Stimulated activated CD8-positive, alpha-beta memory T cell treated with anti-CD3 and anti-CD28 coated beads, Interleukin-4, amount 100 ng/mL, for 1 hour (primary cell): Measurements from ENCODE around the gene KRTAP5-8.
"Not testable (repeated sequence)": the region's sequence is repeated elsewhere in the genome, so short reads cannot be mapped to it uniquely, and the experiment has no call there.

Source experiments
- DNase-seq, 2 donors: peaks; one replicate each; pipeline ENCODE4 v3.0.0-alpha.2; 2020; ENCODE audit warnings: low read depth in 2 of 2, low spot score in 1 of 2

KRTAP5-8 gene

DNA sequence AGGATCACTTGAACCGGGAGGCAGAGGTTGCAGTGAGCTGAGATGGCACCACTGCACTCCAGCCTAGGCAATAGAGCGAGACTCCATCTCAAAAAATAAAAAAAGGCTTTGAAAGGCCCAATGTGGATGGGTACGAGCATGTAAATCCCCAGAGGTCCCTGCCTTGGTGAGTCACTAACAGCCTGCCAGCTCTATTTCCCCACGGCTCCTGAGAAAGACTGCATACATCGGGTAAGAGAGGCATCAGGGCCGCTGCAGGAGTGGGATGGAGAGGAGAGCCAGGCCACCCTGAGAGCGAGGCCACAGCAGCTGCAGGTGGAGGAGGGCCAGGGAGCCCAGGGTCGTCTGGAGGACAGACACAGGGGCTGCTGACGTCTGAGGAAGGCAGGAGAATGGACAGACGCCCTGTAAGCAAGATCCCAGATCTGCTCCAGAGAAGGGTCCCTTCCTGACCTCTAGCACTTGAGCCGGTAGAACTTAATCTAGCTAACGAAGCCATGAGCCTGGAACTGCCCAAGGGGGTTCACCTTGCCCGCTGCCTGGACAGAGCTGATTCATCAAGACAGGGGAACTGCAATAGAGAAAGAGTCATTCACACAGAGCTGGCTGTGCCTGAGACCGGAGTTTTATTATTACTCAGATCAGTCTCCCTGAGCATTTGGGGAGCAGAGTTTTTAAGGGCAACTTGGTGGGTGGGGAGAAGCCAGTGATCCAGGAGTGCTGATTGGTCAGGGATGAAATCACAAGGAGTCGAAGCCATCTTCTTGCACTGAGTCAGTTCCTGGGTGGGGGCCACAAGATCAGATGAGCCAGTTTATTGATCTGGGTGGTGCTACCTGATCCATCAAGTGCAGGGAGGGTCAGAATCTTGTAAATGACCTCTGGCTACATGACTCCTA lies 5.3 kb downstream of the KRTAP5-8 start:
- no peak for DNase-seq

DNA sequence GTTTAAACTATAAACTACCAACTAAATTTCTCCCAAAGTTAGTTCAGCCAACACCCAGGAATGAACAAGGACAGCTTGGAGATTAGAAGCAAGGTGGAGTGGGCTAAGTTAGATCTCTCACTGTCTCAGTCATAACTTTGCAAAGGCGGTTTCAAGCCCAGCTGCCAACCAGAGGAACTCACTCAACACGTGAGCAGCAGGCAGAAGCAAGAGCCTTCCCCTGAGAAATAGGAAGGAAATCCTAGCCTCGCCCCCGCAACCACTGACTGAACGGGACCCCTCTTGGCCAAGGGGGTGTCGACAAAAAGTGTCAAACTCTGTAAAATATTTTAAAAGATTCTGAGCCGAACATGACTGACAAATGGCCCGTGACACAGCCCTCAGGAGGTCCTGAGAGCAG lies 6.0 kb downstream of the KRTAP5-8 start:
- DNase-seq, result no peak

DNA sequence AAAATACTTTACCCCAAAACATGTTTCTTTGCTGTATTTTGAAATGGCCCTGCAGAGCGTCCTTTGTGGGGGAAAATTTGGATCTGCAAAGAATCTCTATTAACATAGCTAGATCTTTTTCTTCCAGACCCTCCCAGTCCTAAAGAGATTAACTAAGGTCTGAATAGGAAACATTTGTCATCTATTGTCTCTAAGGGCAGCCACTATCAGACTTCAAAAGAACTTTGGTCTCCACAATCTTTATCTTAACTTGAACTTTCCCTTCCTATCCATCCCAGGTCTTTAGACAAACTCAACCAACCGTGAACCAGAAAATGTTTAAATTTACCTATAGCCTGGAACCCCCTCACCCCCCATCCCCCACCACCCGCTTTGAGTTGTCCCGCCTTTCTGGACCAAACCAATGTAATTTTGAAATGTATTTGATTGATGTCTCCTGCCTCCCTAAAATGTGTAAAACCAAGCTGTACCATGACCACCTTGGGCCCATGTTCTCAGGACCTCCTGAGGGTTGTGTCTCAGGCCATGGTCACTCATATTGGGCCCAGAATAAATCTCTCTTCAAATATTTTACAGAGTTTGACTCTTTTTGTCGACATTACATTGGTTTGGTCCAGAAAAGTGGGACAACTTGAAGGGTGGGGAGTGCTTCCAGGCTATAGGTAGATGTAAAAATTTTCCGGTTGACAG lies 6.8 kb downstream of the KRTAP5-8 start:
- DNase-seq, result no peak

DNA sequence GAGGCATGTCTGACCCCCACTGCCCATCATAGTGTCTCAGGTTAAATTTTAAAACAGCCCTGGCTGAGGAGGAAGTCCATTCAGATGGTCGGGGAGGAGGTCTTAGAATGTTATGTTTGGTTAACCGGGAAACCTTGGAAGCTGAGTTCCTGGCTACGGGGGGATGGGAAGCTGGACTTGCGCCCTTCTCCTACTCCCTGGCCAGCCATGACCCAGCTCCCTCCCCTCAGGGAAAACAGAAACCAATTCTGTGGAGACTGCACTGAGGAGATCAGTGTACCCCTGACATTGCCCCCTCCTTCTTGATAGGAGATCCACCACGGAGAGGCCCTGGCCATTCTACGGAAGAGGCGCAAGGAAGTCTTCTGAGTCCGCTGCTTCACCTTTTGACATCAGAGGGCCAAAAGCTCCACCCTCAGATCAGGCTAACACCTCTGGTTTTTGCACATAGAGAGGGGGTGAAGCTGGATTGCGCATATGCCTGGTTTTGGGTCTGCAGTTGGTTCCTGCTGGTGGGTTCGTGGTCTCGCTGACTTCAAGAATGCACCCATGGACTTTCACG lies 7.7 kb downstream of the KRTAP5-8 start:
- no peak for DNase-seq

DNA sequence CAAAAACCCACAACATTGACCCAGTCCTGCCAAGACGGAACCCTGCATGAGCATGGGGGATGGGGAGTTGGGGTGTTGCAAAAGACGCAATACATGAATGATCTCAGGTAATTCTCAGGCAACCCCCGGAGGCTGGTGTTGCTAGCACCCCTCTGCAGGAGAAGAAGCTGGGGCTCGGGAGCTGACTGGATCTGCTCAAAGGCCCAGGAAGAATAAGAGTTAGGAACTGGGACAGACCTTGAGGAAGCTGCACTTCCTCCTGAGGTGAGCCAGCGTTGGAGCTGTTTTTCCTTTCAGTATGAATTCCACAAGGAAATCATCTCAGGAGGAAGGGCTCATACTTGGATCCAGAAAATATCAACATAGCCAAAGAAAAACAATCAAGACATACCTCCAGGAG lies 10.3 kb downstream of the KRTAP5-8 start, which contains the start of gene KRTAP5-9:
TSS of gene KRTAP5-9 (plus strand) at position 301 of the 400 bp plus-strand sequence. CDS start 238 bp downstream, outside the sequence.
- no peak for DNase-seq

DNA sequence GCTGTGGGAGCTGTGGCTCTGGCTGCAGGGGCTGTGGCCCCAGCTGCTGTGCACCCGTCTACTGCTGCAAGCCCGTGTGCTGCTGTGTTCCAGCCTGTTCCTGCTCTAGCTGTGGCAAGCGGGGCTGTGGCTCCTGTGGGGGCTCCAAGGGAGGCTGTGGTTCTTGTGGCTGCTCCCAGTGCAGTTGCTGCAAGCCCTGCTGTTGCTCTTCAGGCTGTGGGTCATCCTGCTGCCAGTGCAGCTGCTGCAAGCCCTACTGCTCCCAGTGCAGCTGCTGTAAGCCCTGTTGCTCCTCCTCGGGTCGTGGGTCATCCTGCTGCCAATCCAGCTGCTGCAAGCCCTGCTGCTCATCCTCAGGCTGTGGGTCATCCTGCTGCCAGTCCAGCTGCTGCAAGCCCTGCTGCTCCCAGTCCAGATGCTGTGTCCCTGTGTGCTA lies 10.9 kb downstream of the KRTAP5-8 start:
- no peak for DNase-seq

DNA sequence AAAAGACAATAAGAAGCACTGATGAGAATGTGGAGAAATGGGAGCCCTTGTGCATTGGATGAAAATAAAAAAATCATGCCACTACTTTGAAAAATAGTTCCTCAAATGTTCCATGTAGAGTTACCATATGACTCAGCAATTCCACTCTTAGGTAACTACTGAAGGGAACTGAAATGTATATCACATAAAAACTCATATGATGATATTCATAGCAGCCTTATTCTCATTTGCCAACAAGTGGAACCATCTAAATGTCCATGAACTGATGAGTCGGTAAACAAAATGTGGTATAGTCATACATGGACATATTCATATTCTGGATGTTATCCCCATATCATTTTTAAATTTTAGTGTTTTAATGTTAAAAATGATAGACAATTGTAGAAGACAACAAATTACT lies 13.9 kb downstream of the KRTAP5-8 start:
- no peak for DNase-seq

DNA sequence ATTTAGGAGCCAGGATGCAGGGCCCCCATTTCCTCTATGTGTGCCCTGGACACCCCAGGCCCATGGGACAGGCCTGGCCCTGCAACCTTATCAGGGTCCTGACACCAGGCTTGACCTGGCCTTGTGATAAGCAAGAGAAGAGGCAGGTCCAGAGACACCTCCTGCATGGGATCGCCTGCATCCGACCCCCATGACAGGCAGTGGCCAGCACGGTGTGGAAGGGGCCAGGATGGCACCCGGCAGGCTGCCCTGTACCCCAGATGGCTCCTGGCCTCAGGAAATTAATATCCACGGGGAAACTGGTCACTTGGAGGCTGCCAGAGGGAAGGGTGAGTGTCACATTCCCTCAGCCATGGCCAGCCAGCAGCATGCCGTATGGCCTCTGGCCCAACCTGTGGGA lies 17.2 kb downstream of the KRTAP5-8 start:
- DNase-seq, result no peak

DNA sequence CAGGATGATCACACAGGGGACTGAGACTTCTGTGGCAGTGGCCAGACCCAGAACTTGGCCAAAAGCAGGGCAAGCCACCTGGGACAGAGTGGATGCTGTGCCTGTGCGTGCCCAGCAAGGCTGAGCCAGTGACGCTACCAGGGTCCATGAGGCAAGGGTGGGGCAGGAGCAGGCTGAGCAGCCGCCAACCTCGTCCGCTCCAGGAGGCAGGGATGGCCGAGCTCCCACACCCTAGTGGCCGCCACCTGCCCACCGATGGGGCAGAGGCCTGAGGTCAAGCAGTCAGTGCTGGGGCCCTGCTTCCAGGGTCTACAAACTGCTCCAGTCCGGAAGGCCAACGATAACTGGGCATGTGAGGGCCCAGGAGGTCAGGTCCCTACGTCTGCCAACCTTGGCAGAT lies 17.7 kb downstream of the KRTAP5-8 start:
- no peak for DNase-seq

DNA sequence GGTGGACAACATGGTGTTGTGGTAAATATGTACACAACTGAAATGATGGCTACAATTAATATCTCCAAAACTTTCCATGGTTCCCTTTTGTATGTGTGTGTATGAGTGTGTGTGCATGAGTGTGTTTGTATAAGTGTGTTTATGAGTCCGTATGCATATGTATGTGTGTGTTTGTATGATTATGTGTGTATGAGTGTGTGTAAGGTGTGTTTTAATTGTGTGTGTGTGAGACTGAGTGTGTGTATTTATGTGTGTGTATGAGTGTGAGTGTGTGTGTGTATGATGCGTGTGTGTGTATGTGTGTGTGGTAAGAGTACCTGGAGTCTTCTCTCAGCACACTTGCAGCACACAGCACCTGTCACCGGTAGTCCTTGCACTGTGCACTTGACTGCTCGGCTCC lies 18.2 kb downstream of the KRTAP5-8 start:
- DNase-seq, result no peak

DNA sequence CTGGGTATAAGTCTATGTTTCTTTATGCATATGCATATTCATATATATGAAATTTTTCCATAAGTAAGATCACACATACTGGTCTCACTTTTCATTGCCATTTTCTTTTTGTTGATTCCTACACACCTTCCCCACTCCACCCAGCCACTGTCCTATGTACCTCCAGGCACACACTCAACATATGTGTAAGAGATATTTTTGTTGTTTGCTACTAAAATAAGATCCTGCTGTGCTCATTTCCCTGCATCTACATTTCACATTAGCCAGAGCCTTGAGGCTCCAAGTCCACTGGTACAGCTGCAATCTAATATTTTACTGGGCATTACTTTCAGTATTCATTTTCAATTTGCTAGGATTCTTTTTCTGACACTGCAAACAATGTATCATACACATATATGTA lies 19.4 kb downstream of the KRTAP5-8 start:
- no peak for DNase-seq

DNA sequence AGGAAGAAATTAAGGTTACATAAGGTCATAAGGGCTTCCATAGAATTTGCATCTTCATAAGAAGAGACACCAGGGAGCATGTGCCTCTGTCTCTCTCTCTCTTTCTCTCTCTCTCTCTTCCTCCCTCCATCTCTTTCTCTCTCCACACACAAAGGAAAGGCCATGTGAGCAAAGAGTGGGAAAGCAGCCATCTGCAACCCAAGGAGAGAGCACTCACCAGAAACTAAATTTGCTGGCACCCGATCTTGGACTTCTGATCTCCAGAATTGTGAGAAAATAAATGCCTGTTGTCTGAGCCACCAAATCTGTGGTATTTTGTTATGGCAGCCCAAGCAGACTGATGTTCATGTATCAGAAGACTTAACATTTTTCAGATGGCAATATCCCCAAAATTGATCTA lies 21.2 kb downstream of the KRTAP5-8 start:
- no peak for DNase-seq

DNA sequence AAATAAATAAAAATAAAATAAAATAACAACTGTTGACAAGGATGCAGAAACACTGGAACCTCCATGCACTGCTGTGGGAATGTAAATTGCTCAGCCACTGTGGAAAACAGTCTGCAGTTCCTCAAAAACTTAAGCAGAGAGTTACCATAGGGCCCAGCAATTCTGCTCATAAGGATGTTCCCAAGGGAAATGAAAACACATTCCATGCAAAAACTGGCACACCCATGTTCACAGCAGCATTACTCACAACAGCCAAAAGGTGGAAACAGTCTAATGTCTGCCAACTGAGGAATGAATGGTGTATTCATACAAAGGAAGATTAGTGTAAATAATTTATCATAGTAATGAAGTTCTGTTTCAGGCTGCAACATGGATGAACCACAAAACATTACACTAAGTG lies 24.3 kb downstream of the KRTAP5-8 start:
- no peak for DNase-seq

DNA sequence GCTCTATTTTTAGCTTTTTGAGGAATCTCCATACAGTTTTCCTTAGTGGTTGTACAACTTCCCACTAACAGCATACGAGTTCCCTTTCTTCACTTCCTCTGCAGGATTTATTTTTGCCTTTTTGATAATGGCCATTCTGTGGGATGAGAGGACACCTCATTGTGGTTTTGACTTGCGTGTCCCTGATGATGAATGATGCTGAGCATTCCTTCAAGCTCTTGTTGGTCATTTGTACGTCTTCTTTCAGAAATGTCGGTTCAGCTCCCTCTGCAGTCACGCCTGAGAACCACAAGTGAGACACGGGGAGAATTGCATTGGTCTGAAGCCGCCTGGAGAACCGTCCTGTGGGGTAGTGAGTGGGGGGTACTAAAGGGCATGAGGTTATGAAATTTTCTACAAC lies 25.6 kb downstream of the KRTAP5-8 start:
- no peak for DNase-seq

DNA sequence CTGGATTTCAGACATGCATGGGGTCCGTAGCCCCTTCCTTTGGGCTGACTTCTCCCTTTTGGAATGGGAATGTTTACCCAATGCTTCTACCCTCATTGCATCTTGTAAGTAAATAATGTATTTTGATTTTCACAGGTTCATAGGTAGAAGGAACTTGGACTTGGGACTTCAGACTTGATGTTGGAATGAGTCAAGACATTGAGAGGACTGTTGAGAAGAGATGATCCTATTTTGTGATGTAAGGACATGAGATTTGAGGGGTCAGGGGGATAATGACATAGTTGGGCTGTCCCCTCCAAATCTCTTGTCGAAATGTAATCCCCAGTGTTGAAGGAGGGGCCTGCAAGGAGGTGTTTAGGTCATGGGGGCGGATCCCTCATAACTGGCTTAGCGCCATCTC lies 26.6 kb downstream of the KRTAP5-8 start:
- no peak for DNase-seq

DNA sequence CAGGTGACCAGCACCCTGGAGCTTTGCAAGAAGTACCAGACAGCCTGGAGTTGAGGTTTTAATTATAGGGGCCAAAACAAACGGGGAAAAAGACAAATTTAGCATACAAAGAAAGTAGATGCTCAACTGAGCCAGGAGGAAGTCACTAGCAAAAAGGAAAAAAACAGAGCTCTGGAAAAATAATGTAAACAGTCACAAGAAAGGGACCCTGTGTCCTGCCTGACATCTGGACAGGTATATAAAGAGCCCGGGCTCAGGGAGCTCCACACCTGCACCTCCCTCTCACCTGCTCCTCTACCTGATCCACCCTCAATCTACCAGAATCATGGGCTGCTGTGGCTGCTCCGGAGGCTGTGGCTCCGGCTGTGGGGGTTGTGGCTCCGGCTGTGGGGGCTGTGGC lies 27.4 kb downstream of the KRTAP5-8 start, which contains the start of gene KRTAP5-10:
TSS of gene KRTAP5-10 (plus strand) at position 301 of the 400 bp plus-strand sequence. CDS start at position 326, 25 bp downstream.
- DNase-seq, result no peak

DNA sequence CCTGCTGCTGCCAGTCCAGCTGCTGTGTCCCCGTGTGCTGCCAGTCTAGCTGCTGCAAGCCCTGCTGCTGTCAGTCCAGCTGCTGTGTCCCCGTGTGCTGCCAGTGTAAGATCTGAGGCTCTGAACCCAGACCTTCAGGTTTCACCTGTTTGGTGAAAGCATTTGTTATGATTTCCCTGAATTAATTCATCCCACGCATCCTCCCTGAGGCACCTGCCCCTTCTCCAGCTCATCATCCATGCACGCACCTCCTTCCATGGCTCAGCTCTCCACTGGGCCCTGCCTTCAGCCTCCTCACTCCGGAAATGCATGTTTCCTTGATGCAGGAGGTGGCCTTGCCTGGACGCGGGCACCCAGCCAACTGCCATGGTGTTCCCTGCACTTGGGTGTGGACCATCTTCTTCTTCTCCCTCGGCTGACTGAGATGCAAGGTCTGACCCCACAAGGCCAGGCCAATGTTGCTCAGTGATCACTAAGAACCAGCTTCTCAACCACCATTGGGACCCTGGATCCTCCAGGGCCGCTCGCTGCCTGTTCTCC lies 28.3 kb downstream of the KRTAP5-8 start:
- no peak for DNase-seq

DNA sequence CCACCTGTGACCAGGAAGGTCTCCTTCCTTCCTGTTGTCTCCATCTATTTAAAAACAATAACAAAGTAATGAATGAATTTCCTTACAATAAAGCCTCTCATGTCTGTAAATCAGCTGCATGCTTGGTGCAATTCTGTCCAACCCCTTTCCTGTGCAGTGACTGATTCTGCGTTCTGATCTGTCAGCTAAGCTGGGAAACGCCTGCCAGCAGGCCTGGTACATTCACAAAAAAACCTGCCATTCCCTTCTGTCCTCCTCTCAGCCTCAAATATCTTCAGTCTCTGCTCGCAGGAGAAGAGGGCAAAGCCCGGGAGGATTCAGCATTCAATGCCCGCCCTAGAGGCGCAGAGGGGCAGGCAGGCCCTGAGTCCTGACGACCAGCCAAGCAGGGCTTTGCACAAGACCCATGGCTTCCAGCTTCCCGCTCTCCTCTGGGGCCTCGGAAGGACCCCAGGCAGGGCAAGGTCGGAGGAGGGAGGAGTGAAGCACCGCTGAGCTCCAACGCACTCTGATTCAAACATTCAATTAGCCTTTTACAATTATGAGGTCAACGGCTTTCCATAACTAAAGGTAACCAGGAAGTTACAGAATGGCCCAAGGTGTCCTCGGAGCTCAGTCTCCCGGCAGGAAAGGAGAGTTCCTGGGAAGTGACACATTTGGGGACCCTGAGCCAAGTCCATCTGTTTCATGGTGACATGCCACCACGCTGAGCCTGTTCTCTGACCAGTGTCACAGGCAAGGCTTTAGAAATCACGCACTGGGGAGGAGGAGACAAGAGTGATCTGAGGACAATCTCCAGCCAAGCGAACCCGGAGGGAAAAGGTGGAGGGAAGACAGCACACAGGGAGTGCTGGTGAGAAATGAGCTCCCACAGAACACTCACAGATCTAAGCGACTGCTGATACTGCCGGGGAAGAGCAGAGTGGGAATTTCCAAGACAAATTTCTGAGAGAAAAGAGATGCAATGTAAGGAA lies 29.1 kb downstream of the KRTAP5-8 start:
- DNase-seq, result not testable (repeated sequence)

DNA sequence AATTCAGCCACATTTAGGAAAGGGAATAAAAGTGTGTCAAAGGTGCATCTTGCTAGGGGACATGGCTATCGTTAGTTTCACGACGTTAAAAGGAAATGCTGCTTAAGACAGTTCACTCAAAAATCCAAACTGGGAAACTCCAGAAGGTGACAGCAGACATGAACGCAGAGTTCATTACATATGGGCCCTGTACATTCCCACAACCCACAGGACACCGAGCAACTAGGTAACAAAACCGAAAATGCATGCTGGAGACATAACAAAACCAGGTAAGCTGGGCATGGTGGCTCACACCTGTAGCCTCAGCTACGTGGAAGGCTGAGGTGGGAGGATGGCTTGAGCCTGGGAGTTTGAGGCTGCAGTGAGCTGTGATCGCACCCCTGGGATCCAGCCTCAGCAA lies 29.8 kb downstream of the KRTAP5-8 start:
- DNase-seq, result not testable (repeated sequence)

DNA sequence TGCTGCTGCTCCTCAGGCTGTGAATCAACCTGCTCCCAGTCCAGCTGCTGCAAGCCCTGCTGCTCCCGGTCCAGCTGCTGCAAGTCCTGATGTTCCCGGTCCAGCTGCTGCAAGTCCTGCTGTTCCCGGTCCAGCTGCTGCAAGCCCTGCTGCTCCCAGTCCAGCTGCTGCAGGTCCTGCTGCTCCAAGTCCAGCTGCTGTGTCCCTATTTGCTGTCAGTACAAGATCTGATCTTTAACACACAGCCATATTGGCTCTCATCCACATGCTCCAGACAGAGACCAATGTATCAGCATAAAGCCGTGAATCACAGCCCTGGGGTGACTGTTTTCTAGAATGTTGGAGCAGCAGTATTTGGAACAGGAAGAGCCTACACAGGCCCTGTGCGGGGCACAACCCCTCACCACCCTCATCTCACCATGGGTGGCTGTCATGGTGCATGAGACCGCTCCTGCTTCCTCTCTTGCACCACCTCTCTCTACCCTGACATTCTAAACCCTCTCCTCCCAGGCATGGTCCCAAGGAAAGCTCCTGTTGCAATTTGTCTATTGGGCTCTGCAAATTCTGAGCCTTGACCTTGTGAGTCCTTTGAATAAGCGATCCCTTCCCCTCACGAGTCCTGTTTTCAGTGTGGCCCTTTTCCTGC lies 31.0 kb downstream of the KRTAP5-8 start:
- DNase-seq, result no peak
